HG03469 (cell line): ENCODE data around the gene FN1.

Experiments
- ATAC-seq: cut with Tn5 transposase; IDR thresholded peaks from one replicate; pipeline ENCODE4 v1.9.1; 2021; ENCODE audit warnings: mild to moderate bottlenecking, moderate library complexity, moderate number of reproducible peaks; ENCODE audit not compliant: unreplicated experiment

FN1 gene

DNA sequence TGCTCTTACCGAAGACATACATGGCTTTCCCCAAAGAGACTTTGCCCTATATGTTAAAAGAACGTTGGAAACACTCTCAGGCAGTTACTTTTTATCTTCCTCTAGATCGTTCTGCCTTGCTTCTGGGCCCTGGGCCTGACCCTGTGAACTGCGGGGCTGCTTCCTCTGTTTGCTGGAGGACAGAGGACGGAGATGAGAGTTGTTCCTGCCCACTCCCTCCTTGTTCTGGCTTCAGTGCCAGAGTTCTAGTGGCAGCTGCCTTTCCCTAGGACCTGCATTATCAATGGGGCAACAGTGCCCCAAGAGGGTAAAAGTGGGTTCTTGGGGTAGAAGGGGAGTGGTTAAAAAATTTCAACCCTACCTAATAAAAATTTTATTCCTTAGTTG is 6.5 kb upstream of the FN1 start:
- no peak for ATAC-seq

- no peak for ATAC-seq
Observed at GRCh38 chr2:215441560-215442400, 5.9 kb upstream of the FN1 start.

DNA sequence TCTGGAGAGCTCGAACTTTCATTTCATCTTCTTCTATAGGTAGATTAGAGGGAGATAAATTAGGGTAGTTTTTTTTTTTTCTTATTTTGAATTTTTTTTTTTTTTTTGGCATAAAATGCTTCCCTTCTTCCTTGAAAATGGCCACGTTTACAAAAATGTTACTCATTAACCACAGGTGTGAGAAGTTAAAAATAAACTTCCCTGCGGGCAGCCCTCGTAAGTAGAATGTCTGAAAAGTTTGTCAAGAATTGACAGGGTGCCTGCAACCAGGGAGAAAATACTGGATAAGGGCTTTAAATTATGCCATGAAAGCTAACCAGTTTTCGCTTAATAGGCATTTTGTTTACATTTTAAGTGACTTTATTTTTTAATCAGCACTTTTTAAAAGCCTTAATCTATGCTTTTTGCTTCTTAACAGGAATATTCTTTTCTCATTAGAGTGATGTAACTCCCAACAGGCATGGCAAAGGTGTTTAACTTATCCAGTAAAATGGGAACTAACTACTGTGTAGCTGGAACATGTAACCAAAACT is 4.2 kb upstream of the FN1 start:
- no peak for ATAC-seq

GRCh38 chr2:215439404-215439803 is 3.5 kb upstream of the FN1 start:
- ATAC-seq, result no peak

- ATAC-seq, result no peak
Observed at GRCh38 chr2:215437614-215438013, 1.7 kb upstream of the FN1 start.

GRCh38 chr2:215436705-215437565 is 1.1 kb upstream of the FN1 start:
- ATAC-seq, result no peak

GRCh38 chr2:215435280-215435869 is 493 bp downstream of the FN1 start:
- no peak for ATAC-seq

DNA sequence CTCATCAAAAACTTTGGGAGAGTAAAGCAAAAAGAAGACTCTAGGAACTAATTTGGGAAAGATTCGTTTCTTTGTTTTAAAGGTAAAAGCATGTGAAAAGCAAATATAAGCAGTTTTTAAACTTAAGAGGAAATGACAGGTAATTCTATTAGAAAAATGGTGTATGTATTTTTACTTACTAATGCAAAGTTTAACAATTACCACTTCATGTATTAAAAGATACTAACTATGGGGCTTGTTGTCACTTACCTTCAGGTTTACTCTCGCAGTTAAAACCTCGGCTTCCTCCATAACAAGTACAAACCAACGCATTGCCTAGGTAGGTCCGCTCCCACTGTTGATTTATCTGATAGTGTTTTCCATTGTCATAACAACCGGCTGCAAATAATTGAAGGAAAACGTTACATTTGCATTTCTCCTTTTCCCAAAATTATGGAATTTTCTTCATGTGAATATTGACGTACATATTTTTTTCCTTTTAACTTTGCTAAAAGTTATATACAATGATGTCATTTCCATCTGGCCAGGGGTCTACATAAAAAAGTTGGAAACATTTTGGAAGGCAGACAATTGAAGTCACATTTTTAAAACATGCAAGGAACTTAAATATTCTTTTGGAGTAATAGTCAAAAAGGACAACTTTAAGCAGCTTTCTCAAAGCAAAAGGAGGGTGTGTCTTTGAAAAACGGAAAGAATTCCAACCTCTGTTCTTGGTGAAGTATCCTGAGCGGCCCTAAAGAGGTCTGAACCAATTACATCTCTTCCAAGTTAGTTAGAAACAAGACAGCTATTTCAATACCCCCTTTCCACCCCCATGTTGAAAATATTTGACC is 1.2 kb downstream of the FN1 start:
- ATAC-seq, result no peak

GRCh38 chr2:215432759-215433594 is 2.9 kb downstream of the FN1 start:
- no peak for ATAC-seq

GRCh38 chr2:215431778-215432758 is 3.8 kb downstream of the FN1 start:
- ATAC-seq, result no peak

DNA sequence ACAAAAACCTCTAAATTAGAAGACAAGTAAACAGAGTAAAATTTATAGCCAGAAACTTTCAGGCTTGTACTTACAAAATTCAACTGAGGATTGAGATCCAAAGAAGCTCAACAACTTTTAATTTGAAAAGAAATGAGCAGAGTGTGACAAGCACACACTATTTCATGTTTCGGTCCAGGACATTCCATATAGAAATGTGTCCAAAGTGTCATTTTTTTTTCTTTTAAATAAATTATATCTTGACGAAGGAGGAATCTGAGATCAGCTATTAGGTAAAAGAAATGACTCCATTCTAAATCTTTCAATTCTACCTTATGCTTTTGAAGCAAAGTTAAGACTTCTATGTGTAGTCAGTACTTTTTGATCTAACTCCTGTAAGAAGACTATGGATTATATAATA is 4.6 kb downstream of the FN1 start:
- ATAC-seq, result no peak

DNA sequence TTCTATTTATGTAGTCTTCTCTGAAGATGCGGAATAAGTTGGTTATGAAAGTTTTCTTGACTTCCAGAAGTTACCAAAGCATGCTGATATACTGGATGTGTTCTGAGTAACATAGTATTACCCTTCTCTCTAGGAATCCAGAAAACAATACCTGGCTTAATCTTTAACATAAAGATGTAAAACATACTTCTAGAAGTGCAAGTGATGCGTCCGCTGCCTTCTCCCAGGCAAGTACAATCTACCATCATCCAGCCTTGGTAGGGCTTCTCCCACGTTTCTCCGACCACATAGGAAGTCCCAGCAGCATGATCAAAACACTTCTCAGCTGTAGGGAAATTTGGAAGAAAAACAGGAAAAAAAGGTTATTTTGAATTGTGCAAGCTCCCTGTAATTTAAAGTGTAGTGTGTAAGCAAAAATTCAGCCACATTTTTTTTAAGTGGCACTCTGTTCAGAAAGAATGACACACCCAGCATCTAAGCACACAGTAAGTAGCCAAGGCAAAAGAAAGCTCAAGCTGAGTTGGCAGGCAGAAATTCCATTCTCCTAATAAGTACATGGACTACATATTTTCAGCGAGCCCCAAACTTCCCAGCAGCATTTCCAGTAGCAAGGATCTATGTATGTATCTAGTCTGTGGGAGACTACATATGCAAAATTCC is 5.2 kb downstream of the FN1 start:
- ATAC-seq, result no peak

DNA sequence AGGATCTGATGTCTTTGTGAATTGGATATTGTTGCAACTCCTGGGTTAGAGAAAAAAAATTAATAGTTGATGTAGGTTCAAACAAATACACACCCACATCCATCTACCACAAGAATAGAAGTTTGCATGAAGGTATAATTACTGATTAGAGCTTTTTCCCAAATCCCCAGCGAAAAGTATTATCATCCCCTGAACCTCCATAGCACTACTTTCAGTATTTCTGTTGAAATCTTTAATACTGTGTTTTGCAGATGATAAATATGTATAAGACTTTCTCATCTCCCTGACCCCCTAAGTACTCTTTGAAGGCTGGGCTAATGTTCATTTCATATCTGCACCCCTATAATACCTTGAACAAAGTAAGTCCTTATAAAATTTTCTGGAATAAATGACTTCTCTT is 6.4 kb downstream of the FN1 start:
- no peak for ATAC-seq

GRCh38 chr2:215428060-215428910 is 7.6 kb downstream of the FN1 start:
- no peak for ATAC-seq

DNA sequence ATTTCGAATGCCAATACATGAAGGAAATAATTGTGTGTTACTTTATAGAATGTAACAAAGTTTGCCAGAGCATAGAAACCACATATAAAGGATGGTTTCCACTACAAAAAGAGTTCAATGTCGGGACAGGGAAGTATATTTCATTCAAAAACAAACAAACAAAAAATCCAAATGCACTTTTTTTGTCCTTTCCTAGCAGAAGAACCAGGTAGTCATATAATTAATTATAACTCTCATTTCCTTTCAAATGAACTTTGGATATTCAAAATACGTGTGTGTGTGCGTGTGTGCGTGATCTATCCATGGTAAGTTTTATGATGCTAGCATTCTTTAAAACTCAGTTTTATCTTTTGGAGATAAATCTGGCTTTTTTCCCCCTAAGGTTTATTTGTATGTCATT is 8.3 kb downstream of the FN1 start:
- no peak for ATAC-seq

- ATAC-seq, result no peak
Observed at GRCh38 chr2:215425021-215425782, 10.7 kb downstream of the FN1 start.
